Fibroblast of upper back skin (primary cell): ENCODE data around the gene FRYL.
"Not testable (repeated sequence)": the region's sequence is repeated elsewhere in the genome, so short reads cannot be mapped to it uniquely, and the experiment has no call there.

Experiments used
- DNase-seq: peaks from one replicate; pipeline ENCODE4 v3.0.0-alpha.2; 2013

FRYL gene

GRCh38 chr4:48742412-48742811 is 37.7 kb downstream of the FRYL start:
- peak; percentile 27 for DNase-seq

GRCh38 chr4:48739560-48740019 is 40.5 kb downstream of the FRYL start:
- DNase-seq: no peak

DNA sequence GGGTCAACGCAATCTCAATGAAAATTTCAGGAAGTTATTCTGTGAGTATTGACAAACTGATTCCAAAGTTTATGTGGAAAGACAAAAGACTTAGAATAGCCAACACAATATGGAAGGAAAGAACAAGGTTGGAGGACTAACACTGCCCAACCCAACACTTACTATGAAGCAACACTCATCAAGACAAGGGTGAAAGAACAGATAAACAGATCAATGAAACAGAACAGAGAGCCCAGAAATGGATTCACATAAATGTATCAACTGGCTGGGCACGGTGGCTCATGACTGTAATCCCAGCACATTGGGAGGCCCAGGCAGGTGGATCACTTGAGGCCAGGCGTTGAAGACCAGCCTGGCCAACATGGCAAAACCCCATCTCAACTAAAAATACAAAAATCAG is 41.2 kb downstream of the FRYL start:
- DNase-seq: no peak

- not testable (repeated sequence) for DNase-seq
Observed at GRCh38 chr4:48728906-48729496, 51.1 kb downstream of the FRYL start.

DNA sequence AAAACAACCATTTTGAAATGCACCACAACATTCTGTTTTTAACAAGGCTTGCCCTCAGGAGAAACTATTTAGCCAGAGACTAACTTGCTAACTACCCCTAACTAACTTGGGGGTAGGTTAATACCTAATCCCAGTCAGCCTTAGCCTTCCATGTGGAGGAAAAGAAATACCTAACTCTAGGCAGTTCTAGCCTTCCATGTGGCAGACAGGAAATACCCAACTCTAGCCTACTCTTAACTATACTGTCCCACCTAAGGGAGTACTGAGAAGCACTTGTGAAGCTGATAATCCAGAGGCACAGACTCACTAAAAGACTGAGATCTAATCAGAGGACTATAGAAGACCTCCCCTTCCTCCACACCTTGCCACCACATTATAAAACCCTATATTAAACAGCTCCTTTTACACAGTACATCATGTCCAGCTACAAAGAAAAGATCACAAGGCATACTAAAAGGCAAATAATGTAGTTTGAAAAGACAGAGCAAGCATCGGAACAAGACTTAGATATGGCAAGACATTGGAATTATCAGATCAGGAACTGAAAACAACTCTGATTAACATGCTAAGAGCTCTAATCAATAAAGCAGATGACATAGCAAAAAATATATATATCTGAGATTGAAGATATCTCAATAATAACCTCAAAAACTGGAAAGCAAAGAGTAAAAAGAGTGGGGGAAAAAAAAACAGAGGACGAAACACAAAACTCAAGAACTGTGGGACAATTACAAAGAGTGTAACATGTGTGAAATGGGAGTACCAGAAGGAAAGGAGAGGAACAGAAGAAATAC is 52.2 kb downstream of the FRYL start:
- no peak for DNase-seq

DNA sequence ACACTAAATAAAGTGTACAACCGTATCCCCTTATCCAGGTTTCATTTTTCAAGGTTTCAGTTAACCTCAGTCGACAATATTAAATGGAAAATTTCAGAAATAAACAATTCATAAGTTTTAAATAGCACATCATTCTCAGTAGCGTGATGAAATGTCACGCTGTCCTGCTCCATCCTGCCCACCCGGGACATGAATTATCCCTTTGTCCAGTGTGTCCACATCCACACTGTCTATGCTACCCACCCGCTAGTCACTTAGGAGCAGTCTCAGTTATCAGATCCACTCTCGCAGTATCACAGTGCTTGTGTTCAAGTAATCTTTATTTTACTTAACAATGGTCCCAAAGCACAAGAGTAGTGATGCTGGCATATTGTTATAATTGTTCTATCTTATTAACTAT is 54.7 kb downstream of the FRYL start:
- DNase-seq: no peak

DNA sequence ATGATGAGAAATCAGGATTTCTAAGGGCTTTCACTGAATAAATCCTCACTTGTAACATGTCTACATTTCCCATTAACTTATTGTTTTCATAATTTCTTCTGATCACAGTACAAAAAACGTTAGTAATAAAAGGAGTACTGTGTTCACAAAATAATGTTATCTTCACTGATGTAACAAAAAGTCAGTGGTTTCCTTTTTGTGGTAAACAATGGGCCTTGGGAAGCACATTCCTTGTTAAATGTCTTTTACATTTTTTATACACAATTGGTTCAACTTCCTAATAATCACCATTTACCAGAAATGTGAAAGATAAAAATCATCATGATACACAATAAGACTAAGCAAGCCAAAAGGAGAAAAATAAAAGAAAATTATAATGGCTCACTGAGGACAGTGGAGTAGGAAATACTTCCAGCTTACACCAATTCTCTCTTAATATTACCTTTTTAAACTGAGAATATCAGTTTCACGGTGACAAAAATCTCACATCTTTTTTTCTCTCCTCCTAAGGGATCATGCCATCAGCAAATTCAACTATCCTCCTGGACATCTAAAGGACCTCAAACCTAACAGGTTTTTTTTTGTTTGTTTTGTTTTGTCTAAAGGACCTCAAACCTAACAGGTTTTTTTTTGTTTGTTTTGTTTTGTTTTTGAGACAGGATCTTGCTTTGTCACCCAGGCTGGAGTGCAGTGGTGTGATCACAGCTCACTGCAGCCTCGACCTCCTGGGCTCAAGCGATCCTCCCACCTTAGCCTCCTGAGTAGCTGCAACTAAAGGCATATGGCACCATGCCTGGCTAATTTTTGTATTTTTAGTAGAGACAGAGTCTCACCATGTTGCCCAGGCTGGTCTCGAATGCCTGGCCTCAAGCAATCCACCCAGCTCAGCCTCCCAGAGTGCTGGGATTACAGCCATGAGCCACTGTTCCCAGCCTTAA is 57.3 kb downstream of the FRYL start:
- peak; percentile 28 for DNase-seq

- DNase-seq: no peak
Observed at GRCh38 chr4:48720459-48720858, 59.6 kb downstream of the FRYL start.

GRCh38 chr4:48718818-48719465 is 61.1 kb downstream of the FRYL start:
- DNase-seq: no peak

DNA sequence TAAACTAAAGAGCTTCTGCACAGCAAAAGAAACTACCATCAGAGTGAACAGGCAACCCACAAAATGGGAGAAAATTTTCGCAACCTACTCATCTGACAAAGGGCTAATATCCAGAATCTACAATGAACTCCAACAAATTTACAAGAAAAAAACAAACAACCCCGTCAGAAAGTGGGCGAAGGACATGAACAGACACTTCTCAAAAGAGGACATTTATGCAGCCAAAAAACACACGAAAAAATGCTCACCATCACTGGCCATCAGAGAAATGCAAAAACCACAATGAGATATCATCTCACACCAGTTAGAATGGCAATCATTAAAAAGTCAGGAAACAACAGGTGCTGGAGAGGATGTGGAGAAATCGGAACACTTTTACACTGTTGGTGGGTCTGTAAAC is 63.8 kb downstream of the FRYL start:
- not testable (repeated sequence) for DNase-seq

GRCh38 chr4:48710446-48711209 is 69.5 kb downstream of the FRYL start:
- no peak for DNase-seq

- DNase-seq: no peak
Observed at GRCh38 chr4:48709901-48710300, 70.2 kb downstream of the FRYL start.

DNA sequence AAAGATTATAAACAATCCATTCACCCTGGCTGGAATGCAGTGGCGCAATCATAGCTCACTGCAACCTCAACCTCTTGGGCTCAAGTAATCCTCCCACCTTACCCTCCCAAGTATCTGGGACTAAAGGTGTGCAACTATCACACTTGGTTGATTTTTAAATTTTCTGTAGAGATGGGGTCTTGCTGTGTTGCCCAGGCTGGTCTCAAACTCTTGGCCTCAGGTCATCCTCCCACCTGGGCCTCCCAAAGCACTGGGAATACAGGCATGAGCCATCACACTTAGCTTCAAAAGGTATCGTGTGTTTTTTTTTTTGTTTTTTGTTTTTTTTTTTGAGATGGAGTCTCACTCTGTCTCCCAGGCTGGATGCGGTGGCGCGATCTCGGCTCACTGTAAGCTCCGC is 71.5 kb downstream of the FRYL start:
- DNase-seq: no peak

DNA sequence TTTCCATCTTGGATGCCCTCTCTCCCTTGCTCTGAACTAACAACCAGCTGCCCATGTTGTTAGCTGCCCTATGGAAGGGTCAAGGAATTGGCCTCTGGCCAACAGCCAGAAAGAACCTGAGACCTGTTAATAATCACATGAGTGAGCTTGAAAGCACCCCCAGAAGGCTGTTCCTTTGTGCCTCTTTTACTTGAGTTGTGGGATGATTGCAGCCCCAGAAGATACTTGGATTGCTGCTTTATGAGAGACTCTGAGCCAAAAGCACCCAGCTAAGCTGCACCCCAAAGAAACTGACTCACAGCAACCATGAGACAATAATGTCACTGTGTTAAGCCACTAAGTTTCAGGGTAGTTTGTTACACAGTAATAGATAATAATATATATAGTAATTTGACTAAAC is 73.3 kb downstream of the FRYL start:
- no peak for DNase-seq

- no peak for DNase-seq
Observed at GRCh38 chr4:48705609-48706008, 74.5 kb downstream of the FRYL start.

DNA sequence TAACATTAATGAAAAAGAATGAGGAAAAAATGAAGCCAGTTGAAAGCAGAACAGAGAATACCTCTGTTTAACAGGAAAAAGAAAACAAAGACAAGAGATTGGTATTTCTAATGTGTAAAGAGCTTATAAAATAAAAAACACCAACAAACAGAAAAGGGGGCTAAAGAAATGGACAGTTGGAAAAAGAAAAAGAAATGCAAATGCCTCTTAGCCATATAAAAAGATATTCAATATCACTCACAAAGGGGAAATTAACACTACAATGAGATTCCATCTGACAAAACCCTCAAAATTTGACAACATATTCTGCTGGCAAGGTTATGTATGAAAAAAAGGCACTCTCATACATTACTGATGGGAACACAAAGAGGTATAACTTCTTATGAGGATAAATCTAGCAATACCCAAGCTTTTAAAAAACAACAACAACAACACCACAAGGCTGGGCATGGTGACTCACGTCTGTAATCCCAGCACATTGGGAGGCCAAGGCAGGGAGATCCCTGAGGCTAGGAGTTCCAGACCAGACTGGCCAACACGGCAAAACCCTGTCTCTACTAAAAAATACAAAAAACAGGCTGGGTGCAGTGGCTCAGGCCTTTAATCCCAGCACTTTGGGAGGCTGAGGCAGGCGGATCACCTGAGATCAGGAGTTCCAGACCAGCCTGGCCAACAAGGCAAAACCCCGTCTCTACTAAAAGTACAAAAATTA is 75.8 kb downstream of the FRYL start:
- DNase-seq: no peak

- peak; percentile 15 for DNase-seq
Observed at GRCh38 chr4:48699475-48699874, 80.6 kb downstream of the FRYL start.

- DNase-seq: peak; percentile 91
Observed at GRCh38 chr4:48698029-48698971, 81.8 kb downstream of the FRYL start.

DNA sequence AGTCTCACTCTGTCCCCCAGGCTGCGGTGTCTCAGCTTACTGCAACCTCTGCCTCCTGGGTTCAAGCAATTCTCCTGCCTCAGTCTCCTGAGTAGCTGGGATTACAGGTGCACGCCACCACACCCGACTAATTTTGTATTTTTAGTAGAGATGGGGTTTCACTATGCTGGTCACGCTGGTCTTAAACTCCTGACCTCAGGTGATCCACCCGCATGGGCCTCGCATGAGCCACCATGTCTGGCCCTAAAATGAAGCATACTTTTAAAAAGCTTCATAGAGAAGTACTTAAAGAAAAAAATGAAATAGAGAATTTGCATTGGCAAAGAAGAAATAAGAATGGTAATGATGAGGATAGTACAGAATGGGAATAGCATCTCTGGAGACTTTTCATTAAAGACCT is 82.6 kb downstream of the FRYL start:
- not testable (repeated sequence) for DNase-seq

DNA sequence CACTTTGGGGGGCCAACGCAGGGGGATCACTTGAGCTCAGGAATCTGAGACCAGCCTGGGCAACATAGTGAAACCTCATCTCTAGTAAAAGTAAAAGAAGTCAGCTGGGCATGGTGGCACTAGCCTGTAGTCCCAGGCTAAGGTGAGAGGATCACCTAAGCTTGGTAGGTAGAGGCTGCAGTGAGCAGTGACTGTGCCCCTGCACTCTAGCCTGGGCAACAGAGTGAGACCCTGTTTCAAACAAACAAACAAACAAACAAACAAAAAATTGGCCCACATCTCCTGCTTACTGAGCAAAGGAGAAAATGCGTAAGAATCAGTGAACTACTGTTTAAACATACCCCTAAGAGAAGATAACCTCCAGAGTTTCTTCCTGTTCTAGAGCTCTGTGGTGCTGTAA is 85.3 kb downstream of the FRYL start:
- no peak for DNase-seq
